Medulla oblongata (tissue), 1 donor: ENCODE results near the gene SLC16A13.

Source experiments
- DNase-seq: peaks from one replicate; pipeline ENCODE4 v3.0.0-alpha.2; 2015; ENCODE audit errors: extremely low spot score

SLC16A13 gene

GRCh38 chr17:7014261-7014994, 21.4 kb upstream of the SLC16A13 start:
- DNase-seq, result peak; percentile 98

DNA sequence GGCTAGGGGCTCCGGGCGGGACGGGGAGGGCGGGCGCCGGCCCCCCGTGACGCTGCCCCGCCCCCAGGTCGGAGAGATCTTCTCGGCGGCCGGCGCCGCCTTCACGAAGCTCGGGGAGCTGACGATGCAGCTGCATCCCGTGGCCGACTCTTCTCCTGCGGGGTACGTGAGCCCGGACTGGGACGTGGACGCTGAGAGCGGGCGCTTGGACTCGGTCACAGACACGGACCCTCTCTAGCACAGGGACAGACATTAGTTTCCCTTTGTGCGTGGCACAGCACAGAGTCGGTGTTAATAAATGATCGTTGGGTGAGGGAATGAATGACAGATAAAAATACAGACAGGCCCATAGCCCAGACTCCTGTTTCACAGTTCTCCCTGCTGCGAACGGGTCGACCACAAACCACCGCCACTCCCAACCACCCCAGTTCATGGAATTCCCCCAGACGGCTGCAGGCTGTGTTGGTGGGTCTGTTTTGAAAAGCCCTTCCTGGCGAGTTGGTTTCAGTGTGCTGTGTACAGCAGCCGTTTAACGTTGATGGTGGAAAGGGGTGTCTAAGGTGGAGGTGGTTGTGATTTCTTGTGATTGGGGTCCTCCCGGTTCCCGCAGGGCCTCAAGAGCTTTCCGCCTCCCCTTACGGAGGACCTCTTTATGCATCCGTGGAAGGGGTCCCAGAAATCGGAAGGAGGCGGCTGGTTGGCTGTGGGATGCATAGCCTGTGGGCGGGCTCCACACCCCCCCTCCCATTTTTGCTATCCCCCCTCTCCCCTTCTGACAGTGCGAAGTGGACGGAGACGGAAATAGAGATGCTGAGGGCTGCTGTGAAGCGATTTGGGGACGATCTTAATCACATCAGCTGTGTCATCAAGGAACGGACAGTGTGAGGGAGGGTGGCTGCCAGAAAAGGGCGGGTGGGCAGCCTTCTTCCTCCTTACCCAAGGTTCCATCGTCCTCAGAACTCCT, 20.5 kb upstream of the SLC16A13 start:
- DNase-seq, result no peak

DNA sequence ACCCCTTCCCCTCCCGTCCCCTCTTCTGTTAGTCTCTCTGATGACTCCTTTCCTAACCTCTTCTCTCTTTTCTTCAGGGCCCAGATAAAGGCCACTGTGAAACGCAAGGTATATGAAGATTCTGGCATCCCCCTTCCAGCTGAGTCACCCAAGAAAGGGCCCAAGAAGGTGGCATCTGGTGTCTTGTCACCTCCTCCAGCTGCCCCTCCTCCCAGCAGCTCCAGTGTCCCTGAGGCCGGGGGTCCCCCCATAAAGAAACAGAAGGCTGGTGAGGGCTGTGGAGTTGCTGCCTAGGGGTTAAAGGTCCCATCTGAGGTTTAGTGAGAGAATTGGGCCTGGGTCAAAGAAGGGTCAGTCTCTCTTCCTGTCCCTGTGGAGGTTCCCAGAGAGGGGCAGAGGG, 19.4 kb upstream of the SLC16A13 start:
- DNase-seq, result no peak

DNA sequence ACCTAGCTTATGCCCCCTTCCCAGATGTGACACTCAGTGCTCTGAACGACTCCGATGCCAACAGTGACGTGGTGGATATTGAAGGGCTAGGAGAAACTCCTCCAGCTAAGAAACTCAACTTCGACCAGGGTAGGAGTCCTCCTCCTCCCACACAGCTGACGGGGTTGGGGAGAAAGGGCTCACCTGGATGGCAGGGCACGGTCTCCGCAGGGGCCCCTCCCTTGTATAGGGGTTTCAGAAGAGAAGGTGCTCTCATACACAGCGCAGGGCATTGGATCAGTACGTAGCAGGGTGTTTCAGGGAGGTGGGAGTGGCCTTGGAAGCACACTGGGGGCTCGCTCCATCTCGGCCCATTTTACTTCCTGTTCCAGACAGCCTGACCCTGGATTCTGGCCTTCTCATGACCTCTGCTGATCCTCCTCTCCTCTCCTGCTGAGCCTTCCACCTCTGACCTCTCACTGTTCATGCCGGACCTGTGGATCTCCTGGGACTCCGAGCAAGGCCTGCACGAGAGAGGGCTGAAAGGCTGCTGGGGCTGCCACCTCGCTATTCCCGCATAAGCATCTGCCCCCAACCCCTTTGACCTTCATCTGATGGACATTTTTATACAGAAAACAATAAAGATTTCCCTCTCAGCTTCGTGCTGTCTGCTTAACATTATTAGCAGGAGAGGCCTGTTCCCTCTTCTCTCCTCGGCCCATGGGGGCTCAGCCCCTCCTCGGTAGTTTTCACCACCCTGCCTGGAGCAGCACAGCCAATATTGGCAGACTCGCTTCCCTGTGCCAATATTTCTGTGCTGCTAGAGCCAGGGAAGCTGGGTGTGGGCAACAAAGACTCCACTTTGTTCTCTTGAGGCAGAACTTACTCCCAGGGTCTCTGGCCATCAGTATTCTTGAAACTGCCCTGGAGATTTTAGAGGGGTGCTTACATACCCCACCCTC, 18.7 kb upstream of the SLC16A13 start:
- no peak for DNase-seq

GRCh38 chr17:7017827-7018200, 18.0 kb upstream of the SLC16A13 start:
- DNase-seq, result no peak

DNA sequence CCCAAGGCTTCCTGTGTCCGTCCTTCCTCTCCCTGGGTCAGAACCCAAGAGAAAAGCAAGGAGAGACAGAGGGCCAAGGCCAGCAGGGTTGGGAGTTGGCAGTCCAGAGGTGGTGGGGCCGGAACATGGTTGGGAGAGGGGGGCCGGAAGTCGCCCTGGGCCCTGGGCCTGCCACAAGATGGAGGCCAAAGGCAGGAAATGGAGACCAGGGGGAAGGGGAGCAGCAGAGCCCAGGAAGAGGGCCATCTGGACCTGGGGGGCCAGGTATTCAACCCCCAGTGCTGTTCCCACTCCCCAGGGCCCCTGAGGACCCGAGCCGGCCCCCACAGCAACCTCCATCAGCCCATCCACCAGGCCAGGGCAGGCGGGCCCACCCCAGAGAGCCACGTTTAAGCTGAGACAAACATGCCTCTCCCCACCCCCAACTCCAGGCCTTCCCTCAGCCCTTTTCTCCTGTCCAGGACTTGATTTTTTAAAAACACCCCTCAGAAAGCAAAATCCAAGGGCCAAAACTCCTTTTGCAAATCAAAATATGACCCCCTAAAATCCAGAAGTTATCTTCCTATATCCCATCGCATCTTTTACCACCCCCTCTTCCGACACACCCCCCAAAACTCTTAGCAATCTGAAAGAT, 17.4 kb upstream of the SLC16A13 start:
- no peak for DNase-seq

DNA sequence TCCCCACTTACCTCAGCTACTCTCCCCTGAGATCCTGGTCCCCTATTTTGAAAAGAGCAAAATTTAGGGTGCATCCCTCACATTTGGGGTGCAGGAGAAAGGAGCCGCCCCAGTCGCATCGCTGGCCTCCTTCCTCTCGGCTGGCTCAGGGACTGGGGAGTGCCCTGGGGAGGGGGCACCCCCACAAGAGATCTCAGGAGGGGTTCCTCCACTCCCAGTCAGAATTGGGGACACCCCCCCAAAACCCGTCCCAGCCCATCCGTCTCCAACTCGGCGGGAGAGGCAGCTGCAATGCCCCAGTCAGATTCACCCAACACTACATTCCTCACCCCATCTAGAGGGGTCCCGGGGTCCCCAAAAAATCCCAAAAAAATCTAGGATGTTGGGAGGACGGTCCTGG, 16.4 kb upstream of the SLC16A13 start:
- DNase-seq, result peak; percentile 4

- DNase-seq, result peak; percentile 33
These were observed 15.8 kb upstream of the SLC16A13 start for GRCh38 chr17:7019839-7020519.

GRCh38 chr17:7020894-7021664, 14.7 kb upstream of the SLC16A13 start:
- no peak for DNase-seq

- peak; percentile 78 for DNase-seq
These were observed 13.6 kb upstream of the SLC16A13 start for GRCh38 chr17:7021993-7022778.

DNA sequence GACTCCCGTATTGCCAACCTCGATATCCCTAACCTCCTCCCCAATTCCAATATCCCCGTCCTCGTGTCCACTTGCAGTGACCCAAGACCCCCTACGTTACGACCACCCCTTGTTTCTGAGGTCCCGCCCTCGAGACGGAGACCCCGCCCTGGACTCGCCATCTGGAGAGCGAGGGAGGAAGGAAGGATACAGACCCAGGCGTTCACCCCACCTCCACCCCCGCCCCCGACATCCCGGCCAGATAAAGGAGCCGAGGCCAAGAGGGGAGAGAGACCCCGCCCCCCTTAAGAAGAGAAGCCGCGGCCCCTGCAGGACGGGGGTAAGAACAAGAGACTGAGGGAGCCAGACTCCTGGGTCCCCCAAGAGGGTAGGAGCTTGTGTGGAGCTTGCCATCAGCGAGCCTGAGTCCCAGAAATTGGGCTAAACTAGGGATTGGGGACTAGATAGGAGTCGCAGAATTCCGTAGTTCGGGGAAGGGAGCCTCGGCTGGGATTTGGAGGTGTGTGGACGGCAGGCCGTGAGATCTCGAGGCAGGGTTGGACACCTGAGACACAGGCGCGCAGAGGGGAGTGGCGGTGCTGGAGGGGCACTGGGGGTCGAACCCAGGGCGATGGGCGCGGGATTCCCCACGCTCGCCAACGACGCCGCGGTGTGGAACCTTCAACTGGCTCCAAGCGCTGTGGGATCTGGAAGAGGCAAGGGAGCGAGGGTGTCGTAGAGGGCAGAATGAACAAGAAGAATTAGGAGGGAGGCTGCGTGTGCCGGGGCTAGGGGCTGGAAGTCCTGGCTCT, 12.8 kb upstream of the SLC16A13 start, which contains the start of gene BCL6B:
BCL6B (plus strand) TSS at position 270 of the 791 bp plus-strand sequence. CDS start 622 bp downstream, outside the sequence.
- no peak for DNase-seq

DNA sequence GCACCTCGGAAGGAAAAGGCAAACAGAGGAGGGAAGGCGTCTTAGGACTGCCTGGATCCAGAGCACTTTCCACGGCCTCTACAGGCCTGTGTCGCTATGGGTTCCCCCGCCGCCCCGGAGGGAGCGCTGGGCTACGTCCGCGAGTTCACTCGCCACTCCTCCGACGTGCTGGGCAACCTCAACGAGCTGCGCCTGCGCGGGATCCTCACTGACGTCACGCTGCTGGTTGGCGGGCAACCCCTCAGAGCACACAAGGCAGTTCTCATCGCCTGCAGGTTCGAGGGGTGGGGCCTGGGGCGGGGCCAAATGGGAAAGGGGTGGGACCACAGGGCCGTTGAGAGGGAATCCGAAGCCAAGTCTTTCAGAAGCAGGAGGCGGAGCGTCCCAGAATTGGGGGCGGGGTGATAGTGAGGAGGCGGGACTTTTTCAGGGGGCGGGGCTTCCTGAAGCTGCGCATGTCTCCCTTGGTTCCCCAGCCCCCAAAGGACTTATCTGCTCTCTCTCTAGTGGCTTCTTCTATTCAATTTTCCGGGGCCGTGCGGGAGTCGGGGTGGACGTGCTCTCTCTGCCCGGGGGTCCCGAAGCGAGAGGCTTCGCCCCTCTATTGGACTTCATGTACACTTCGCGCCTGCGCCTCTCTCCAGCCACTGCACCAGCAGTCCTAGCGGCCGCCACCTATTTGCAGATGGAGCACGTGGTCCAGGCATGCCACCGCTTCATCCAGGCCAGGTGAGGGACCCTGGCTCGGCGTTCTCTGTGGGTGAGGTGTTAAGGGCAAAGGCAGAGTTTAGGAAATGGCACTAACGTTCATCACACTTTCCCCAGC, 12.0 kb upstream of the SLC16A13 start:
- peak; percentile 64 for DNase-seq

GRCh38 chr17:7024402-7024785, 11.4 kb upstream of the SLC16A13 start:
- DNase-seq, result no peak

GRCh38 chr17:7025245-7025644, 10.6 kb upstream of the SLC16A13 start:
- DNase-seq, result no peak

DNA sequence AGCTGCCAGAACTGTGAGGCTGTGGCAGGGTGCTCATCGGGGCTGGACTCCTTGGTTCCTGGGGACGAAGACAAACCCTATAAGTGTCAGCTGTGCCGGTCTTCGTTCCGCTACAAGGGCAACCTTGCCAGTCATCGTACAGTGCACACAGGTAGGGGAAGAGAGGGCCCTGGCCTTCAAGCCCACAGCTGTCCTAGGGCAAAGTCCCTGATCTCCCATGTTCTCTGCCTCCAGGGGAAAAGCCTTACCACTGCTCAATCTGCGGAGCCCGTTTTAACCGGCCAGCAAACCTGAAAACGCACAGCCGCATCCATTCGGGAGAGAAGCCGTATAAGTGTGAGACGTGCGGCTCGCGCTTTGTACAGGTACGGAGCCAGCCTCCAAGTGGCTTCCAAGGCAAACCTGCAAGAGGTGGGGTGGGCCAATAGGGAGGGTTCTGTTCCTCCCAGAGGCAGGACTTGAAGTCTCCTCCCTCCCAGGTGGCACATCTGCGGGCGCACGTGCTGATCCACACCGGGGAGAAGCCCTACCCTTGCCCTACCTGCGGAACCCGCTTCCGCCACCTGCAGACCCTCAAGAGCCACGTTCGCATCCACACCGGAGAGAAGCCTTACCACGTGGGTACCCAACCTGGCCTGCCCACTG, 9.2 kb upstream of the SLC16A13 start:
- no peak for DNase-seq

DNA sequence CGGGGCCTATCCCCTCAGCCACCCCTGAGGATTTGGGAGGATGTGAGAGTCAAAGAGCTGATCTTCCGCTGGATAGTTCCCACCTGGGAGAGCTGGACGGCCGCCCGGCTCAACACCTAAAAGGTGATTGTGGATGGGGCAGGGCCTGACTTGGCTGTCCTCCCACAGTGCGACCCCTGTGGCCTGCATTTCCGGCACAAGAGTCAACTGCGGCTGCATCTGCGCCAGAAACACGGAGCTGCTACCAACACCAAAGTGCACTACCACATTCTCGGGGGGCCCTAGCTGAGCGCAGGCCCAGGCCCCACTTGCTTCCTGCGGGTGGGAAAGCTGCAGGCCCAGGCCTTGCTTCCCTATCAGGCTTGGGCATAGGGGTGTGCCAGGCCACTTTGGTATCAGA, 8.5 kb upstream of the SLC16A13 start:
- DNase-seq, result no peak

DNA sequence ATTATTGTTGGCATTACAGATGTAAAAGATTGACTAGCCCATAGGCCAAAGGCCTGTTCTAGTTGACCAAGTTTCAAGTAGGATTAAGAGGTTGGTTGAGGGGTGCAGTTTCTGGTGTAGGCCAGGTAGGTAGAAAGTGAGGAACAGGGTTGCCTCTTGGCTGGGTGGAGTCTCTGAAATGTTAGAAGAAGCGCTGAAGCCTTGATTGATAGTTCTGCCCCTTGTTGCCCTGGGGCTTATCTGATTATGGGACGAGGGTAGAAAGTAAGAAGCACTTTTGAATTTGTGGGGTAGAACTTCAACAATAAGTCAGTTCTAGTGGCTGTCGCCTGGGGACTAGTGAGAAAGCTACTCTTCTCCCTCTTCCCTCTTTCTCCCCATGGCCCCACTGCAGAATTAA, 6.7 kb upstream of the SLC16A13 start:
- DNase-seq, result no peak
